ENCODE data around the gene MAGI2.
"Not testable (repeated sequence)": the region's sequence is repeated elsewhere in the genome, so short reads cannot be mapped to it uniquely, and the experiment has no call there.

MAGI2 gene

DNA sequence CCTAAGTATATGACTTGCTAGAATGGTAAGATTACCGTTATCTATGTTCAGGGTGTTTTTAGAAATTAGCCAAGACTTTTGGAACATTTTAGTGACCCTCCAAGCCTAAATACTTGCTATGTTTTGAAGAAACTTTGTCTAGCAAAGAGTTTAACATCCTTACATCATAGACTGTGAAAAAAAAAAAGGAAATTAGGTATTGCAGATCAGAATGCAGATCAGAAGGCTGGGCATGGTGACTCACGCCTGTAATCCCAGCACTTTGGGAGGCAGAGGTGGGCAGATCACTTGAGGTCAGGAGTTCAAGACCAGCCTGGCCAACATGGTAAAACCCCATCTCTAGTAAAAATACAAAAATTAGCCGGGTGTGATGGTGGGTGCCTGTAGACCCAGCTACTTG is 10.7 kb downstream of the MAGI2 start:
- DNase-seq: not testable (repeated sequence)

DNA sequence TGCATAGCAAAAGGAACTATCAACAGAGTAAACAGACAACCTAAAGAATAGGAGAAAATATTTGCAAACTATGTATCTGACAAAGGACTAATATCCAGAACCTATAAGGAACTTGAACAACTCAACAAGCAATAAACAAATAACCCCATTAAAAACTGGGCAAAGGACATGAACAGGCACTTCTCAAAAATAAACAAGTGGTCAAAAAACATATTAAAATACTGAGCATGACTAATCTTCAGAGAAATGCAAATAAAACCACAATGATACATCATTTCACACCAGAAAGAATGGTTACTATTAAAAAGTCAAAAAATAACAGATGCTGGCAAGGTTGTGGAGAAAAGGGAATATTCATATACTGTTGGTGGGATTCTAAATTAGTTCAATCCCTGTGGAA is 17.1 kb downstream of the MAGI2 start:
- no peak for DNase-seq

- no peak for DNase-seq
These were observed 18.6 kb downstream of the MAGI2 start for GRCh38 chr7:79434867-79435266.

DNA sequence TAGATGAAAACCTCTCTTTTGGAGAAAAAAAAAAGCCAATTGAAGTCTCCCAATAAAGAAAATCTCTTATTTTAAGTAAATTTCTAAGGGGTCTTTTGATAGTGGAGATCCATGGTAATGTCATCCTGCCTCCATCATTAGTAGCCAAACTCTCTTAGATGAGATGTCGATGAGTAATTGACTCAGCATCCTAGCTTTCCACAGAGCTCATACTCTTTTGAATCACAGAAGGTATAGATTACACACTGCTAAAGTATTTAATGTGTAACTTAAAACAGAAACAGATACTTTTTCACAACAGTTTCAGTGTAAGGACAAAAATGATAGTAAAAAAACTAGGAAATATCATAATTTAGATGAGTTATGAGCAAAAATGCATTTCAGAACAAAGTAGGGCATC is 19.4 kb downstream of the MAGI2 start:
- DNase-seq: no peak

GRCh38 chr7:79430391-79430790 is 23.1 kb downstream of the MAGI2 start:
- DNase-seq: no peak

DNA sequence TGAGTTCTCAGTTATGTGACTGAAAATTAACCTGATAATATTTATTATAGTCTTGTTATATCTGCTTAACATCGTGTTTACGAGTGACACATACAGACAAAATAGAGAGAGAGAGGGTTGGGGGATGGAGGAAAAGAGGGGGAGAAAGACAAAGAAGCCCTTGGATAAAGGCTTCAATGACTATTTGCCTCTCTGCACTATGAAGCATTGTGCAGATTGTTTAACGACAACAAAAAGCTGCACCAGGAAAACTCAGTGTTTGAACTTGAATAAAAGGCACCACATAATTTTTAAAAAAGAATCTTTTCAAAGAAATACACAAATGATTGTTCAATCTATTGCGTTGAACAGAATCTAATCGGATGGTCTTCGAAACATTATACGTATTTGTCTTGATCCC is 27.8 kb downstream of the MAGI2 start:
- DNase-seq: no peak

- DNase-seq: no peak
These were observed 31.7 kb downstream of the MAGI2 start for GRCh38 chr7:79421751-79422150.

- DNase-seq: no peak
These were observed 33.0 kb downstream of the MAGI2 start for GRCh38 chr7:79420464-79420863.

DNA sequence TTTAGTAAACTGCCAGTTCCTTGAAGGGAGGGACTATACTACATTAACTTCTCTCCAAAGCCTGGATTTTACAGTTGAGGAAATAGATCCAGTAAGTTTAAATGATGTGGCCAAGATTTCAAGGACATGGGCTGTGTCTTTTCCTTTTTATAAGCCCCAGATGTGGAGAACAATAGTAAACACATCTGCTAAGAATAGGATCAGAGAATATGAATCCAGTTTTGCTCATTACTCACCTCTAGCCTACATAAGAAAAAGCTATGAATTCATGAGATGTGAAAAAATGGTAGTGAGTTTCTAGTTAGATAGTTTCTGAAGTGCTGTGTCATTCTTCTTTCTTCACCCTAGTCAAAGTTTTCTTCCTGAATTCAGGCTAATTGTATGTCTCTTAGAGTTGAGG is 38.6 kb downstream of the MAGI2 start:
- no peak for DNase-seq

- no peak for DNase-seq
These were observed 40.6 kb downstream of the MAGI2 start for GRCh38 chr7:79412915-79413314.

DNA sequence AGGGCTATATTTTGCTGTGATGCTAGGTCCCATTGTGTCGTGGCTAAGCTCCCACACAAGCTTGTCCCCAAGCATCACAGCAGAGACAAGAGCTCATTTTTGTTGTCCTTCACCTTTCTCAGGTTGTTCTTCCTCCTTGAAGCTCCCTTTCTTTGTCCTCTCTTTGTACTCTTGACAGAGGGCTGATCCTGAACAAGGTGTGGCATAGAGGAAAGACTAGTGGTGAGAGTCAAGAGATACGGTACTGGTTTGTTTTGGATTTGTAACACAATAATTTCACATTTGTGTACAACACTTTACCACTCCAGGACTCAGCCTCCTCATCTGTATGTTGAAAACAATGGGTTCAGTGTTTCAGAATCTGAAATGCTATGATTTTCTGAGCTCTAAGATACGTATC is 41.0 kb downstream of the MAGI2 start:
- no peak for DNase-seq

- DNase-seq: no peak
These were observed 43.1 kb downstream of the MAGI2 start for GRCh38 chr7:79410345-79410744.

DNA sequence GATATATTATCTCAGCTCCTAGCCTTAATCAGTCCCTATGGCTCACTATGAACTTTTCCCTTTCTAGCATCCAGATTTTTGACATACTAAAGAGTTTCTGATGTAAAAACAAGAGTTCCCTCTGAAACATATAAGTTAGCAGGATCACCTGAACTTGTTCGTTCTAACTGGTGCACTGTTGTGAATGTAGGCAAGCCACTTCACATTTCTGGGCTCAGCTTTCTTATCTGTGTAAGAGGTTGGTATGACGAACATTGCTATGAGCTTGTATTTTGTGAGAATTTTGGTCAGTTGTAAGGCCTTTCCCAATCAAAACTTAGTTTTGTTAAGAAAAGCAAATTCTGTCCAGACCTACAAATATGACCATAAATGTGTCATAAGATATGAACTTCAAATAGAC is 46.1 kb downstream of the MAGI2 start:
- no peak for DNase-seq

GRCh38 chr7:79406371-79406770 is 47.1 kb downstream of the MAGI2 start:
- DNase-seq: no peak

- no peak for DNase-seq
These were observed 48.1 kb downstream of the MAGI2 start for GRCh38 chr7:79405368-79405767.

DNA sequence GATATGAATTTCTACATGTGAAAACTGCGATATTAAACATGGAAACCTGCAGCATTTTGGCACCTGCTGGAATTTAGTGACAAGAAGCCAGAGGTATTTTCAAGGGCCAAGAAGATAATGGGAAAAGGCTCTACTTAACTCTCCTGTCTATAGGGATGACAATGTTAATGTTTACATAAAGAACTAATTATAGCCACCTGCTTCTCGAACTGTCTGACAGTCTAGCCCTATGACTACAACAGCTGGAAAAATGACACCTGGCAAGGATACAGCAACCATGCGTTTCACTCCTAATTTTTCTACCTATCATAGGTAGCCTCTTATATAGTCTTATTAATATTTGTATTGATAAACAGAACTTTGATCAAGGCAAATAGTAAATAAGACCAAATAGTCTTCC is 49.6 kb downstream of the MAGI2 start:
- no peak for DNase-seq

GRCh38 chr7:79403451-79403850 is 50.0 kb downstream of the MAGI2 start:
- no peak for DNase-seq

DNA sequence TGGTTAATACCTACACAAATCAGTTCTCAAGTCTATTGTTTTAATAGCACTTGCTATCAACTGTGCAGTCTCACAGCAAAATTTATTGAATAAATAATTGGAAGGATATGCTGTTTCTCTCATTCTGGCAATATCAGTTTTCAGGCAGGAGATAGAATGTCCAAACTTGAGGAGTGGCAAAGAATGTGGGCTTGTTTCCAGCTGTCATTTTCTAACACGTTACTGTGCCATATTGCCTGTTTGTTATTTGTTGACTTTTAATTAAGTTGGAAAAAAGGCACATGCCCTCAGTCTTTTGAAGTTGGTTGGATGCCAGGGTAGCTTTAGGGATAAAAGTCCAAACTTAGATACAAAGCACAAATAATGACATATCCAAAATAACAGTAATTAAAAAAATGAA is 52.2 kb downstream of the MAGI2 start:
- DNase-seq: no peak

GRCh38 chr7:79400222-79400621 is 53.2 kb downstream of the MAGI2 start:
- DNase-seq: no peak

DNA sequence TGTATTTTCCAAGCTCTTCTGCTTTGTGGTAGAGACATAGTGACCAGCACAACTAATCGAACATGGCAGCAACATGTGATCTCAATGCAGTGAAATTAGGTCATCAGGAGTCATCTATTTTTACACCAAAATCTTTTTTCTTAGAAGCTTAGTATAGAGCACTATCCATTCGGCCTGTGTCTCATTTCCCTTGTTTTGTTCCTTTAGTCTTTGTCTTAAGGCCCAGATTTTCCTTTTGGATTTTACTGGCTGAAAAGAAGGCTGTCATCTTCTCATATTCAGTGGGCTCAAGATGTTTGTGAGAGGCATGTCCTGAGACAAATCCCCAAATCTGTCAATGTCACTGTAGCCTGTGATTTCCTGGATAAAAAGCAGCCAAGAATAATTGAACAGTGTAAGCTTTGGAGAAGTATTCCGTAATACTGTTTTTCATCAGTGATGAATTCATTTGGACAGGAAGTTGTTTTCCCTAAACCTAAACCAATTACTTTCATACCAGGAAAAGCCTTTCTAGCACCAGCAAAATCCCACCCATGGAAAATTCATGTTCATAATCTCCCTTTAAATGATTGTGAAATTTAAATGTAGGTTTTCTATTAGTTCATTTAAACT is 55.2 kb downstream of the MAGI2 start:
- no peak for DNase-seq

GRCh38 chr7:79386688-79387422 is 66.6 kb downstream of the MAGI2 start:
- DNase-seq: no peak

DNA sequence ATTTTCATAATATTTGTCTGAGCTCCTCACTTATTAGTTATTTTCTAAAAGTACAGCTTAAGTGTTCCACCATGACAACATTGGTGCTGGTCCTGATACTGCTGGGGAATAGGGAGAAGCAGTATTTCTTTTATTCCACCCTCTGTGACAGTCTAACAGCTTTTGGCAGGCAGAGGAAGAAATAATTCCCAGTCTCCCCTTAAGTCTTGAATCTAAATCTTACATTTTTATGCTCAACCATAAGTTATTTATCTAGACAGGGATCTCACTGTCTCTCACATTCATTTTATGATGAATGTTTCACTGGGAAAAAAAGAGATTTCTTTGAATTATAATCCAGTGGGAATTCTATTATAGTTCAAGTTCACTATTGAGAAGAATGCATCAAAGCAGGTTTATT is 71.5 kb downstream of the MAGI2 start:
- DNase-seq: no peak

- no peak for DNase-seq
These were observed 76.4 kb downstream of the MAGI2 start for GRCh38 chr7:79377097-79377496.

DNA sequence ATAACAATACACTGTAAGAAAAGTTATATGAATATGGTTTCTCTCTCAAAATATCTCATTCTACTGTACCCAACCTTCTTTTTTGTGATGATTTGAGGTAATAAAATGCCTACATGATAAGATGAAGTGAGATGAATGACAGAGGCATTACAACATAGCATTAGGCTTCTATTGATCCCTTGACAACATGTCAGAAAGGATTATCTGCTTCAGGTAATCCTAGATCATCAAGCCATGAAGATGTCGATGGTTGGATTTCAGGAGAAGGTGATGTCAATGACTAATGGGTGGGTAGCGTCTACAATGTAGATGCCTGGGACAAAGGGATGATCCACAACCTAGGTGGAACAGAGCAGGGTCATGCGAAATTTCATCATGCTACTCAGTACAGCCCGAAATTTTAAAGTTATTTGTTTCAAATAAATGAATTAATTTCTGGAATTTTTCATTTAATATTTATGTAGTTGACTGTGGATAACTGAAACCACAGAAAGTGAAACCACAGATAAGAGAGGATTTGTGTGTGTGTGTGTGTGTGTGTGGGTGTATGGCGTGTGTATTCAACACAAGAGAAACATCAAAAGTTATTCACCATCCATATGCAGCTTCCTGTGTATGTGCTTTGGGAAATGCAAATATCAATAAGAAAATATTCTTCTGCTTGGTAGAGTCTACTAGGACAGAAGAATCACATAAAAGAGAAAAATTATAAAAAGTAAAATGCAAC is 77.0 kb downstream of the MAGI2 start:
- no peak for DNase-seq

All from central memory CD4-positive, alpha-beta T cell (primary cell).